ENCODE results near the gene ATP1A4.
"Not testable (repeated sequence)": the region's sequence is repeated elsewhere in the genome, so short reads cannot be mapped to it uniquely, and the experiment has no call there.

The ATP1A4 gene

GRCh38 chr1:160122978-160123495, 28.4 kb upstream of the ATP1A4 start:
- H3K4me1 ChIP-seq: 0 out of 2 replicates have a peak, but pooled peaks cover 6% of the 10 kb centered on the region
- no peaks in the 10 kb centered on the region for H4K20me1 ChIP-seq
- no peaks in the 10 kb centered on the region for H3K9me3 ChIP-seq
- no peak overlapping the region for H3K27ac ChIP-seq
- no peaks in the 10 kb centered on the region for H3K27me3 ChIP-seq
- no peaks in the 10 kb centered on the region for H3K36me3 ChIP-seq
- no peak for TF ChIP-seq Cebpa-rat (IDR thresholded peaks at IDR 0.05)
- H3K9ac ChIP-seq: no peak overlapping the region
- no peak overlapping the region for H3K4me2 ChIP-seq
- no peak overlapping the region for H3K4me3 ChIP-seq

GRCh38 chr1:160123726-160124125, 27.7 kb upstream of the ATP1A4 start:
- no peaks in the 10 kb centered on the region for H4K20me1 ChIP-seq
- H3K9me3 ChIP-seq: no peaks in the 10 kb centered on the region
- H3K27ac ChIP-seq: no peak overlapping the region
- H3K9ac ChIP-seq: no peak overlapping the region
- TF ChIP-seq Cebpa-rat (IDR thresholded peaks at IDR 0.05): no peak
- H3K4me2 ChIP-seq: no peak overlapping the region
- H3K36me3 ChIP-seq: no peaks in the 10 kb centered on the region
- 0 out of 2 replicates have a peak, but pooled peaks cover 6% of the 10 kb centered on the region for H3K4me1 ChIP-seq
- H3K27me3 ChIP-seq: no peaks in the 10 kb centered on the region
- H3K4me3 ChIP-seq: no peak overlapping the region

DNA sequence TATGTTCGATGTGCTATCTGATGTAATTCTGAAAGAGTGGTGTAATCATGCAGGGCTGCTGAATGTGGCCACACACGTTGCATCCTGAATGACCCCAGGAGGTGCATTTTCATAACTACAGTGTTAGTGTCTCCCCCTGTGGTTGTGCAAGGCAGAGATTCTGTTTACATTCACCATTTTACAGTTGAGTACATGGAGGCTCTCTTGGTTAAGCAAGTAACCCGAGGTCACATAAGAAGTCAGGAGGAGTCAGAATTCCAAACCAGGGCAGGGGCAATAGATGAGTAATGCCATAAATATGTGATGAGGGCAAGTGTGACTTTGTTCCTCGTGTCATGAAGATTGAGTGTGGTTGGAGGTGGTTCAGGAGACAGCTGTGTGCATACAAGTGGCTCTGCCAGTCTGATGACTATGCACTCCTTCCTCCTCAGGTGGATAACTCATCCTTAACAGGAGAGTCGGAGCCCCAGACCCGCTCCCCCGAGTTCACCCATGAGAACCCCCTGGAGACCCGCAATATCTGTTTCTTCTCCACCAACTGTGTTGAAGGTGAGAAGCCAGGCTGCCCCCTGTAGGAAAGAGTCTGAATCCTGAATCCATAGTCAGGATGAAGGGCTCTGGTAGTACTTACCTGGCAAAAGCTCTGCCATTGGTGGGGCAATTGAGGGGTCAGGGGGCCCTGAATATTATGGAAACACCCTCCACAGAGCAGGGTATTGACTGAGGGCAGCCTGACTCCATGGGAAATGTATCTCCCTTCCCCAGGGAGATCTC, 26.5 kb upstream of the ATP1A4 start:
- TF ChIP-seq Cebpa-rat (IDR thresholded peaks at IDR 0.05): no peak
- Histone ChIP-seq H3K36me3 (no peaks in the 10 kb centered on the region), H3K27ac (no peak overlapping the region)

GRCh38 chr1:160125746-160126145, 25.7 kb upstream of the ATP1A4 start:
- no peak overlapping the region for H3K4me3 ChIP-seq
- H3K36me3 ChIP-seq: no peaks in the 10 kb centered on the region
- H4K20me1 ChIP-seq: no peaks in the 10 kb centered on the region
- no peaks in the 10 kb centered on the region for H3K27me3 ChIP-seq
- no peak overlapping the region for H3K4me2 ChIP-seq
- H3K9ac ChIP-seq: no peak overlapping the region
- no peaks in the 10 kb centered on the region for H3K9me3 ChIP-seq
- no peak for TF ChIP-seq Cebpa-rat (IDR thresholded peaks at IDR 0.05)
- no peaks in the 10 kb centered on the region for H3K4me1 ChIP-seq
- H3K27ac ChIP-seq: no peak overlapping the region

More for the DNA sequence above, 26.5 kb upstream of the ATP1A4 start:
- no peaks in the 10 kb centered on the region for H3K9me3 ChIP-seq
- H3K4me1 ChIP-seq: no peaks in the 10 kb centered on the region
- no peak overlapping the region for H3K4me3 ChIP-seq
- H3K4me2 ChIP-seq: no peak overlapping the region
- no peak overlapping the region for H3K9ac ChIP-seq
- no peaks in the 10 kb centered on the region for H4K20me1 ChIP-seq
- no peaks in the 10 kb centered on the region for H3K27me3 ChIP-seq

DNA sequence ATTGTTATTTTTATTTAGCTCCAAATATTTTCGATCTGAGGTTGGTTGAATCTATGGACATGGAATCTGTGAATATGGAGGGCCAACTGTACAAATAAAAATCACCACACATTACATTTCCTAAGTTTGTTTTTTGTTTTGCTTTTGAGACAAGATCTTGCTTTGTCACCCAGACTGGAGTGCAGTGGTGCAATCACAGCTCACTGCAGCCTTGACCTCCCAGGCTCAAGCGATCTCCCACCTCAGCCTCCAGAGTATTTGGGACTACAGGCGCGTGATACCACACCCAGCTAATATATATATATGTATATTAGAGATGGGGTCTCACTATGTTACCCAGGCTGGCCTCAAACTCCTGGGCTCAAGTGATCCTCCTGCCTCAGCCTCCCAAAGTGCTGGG, 25.1 kb upstream of the ATP1A4 start:
- H3K36me3 ChIP-seq, H3K4me2 ChIP-seq, H3K4me3 ChIP-seq, H3K9ac ChIP-seq, H3K9me3 ChIP-seq, H3K4me1 ChIP-seq, H3K27me3 ChIP-seq, H3K27ac ChIP-seq, H4K20me1 ChIP-seq: not testable (repeated sequence)

GRCh38 chr1:160127381-160127780, 24.0 kb upstream of the ATP1A4 start:
- no peak overlapping the region for H3K4me2 ChIP-seq
- H3K27me3 ChIP-seq: no peaks in the 10 kb centered on the region
- H3K4me3 ChIP-seq: no peak overlapping the region
- no peaks in the 10 kb centered on the region for H3K9me3 ChIP-seq
- H4K20me1 ChIP-seq: no peaks in the 10 kb centered on the region
- no peak for TF ChIP-seq Cebpa-rat (IDR thresholded peaks at IDR 0.05)
- no peaks in the 10 kb centered on the region for H3K36me3 ChIP-seq
- no peak overlapping the region for H3K9ac ChIP-seq
- H3K27ac ChIP-seq: no peak overlapping the region
- H3K4me1 ChIP-seq: no peaks in the 10 kb centered on the region

- Histone ChIP-seq H3K4me1 (no peaks in the 10 kb centered on the region), H3K27me3 (no peaks in the 10 kb centered on the region), H3K27ac (no peak overlapping the region), H3K36me3 (no peaks in the 10 kb centered on the region), H3K9me3 (no peaks in the 10 kb centered on the region), H4K20me1 (no peaks in the 10 kb centered on the region), H3K4me2 (no peak overlapping the region), H3K4me3 (no peak overlapping the region), H3K9ac (no peak overlapping the region)
- TF ChIP-seq Cebpa-rat (IDR thresholded peaks at IDR 0.05): no peak
Measured at GRCh38 chr1:160127865-160128523, 23.4 kb upstream of the ATP1A4 start.

- Histone ChIP-seq H3K9ac (no peak overlapping the region), H3K27me3 (no peaks in the 10 kb centered on the region), H4K20me1 (no peaks in the 10 kb centered on the region), H3K9me3 (no peaks in the 10 kb centered on the region), H3K4me2 (no peak overlapping the region), H3K4me3 (no peak overlapping the region), H3K36me3 (no peaks in the 10 kb centered on the region), H3K4me1 (no peaks in the 10 kb centered on the region), H3K27ac (no peak overlapping the region)
- TF ChIP-seq Cebpa-rat (IDR thresholded peaks at IDR 0.05): no peak
Measured at GRCh38 chr1:160128636-160129035, 22.8 kb upstream of the ATP1A4 start.

DNA sequence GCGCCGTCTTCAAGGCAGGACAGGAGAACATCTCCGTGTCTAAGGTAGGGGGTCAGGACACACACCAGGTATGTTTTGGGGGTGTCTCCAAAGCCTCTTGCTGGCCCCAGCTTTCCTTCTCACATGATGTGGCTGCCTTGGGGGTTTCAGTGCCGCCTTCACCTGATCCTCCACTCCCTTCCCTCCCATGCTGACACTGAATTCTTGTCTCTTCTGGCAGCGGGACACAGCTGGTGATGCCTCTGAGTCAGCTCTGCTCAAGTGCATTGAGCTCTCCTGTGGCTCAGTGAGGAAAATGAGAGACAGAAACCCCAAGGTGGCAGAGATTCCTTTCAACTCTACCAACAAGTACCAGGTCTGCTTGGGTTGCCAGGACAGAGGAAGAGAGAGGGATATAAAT, 22.4 kb upstream of the ATP1A4 start:
- Histone ChIP-seq H3K27ac (no peak overlapping the region), H3K4me3 (no peak overlapping the region), H3K36me3 (no peaks in the 10 kb centered on the region), H3K9ac (no peak overlapping the region), H3K27me3 (no peaks in the 10 kb centered on the region), H3K4me1 (no peaks in the 10 kb centered on the region), H3K9me3 (no peaks in the 10 kb centered on the region), H3K4me2 (no peak overlapping the region), H4K20me1 (no peaks in the 10 kb centered on the region)
- TF ChIP-seq Cebpa-rat (IDR thresholded peaks at IDR 0.05): no peak

DNA sequence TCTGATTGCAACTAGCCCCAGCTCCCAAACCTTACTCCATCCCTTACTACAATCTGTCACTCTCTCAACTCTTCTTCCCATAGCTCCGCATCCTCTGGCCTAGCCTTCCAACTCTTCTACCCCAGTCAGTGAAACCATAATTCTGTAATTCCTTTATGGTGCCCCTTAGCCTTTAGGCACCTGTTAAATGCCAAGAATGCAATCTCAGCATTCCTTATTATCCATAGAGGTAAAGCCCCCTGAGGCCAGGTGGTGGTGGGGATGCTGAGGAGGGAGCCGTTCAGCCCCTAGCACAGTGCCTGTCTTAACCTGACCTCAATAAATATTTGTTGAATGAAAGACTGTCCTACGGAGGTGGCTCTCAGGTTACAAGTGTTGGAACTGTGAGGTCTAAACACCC, 21.8 kb upstream of the ATP1A4 start:
- Histone ChIP-seq H3K4me3 (no peak overlapping the region), H3K4me1 (no peaks in the 10 kb centered on the region), H3K4me2 (no peak overlapping the region), H3K36me3 (no peaks in the 10 kb centered on the region), H3K9me3 (no peaks in the 10 kb centered on the region), H3K27ac (no peak overlapping the region), H3K27me3 (no peaks in the 10 kb centered on the region), H3K9ac (no peak overlapping the region), H4K20me1 (no peaks in the 10 kb centered on the region)
- no peak for TF ChIP-seq Cebpa-rat (IDR thresholded peaks at IDR 0.05)
